NCI-H345 treated with DMSO at 0.1 percent for 48 hours (cell line): ENCODE results near the gene INPP5A.
"Not testable (repeated sequence)": the region's sequence is repeated elsewhere in the genome, so short reads cannot be mapped to it uniquely, and the experiment has no call there.

ENCODE experiments used
- DNase-seq: peaks from one replicate; lab custom pipeline; 2025; ENCODE audit not compliant: unreplicated experiment; lab: John Stamatoyannopoulos, UW

The INPP5A gene

GRCh38 chr10:132671228-132672154 is 133.9 kb downstream of the INPP5A start:
- DNase-seq = no peak

GRCh38 chr10:132673746-132674145 is 136.2 kb downstream of the INPP5A start:
- not testable (repeated sequence) for DNase-seq

- DNase-seq = no peak
Observed at GRCh38 chr10:132674311-132674710, 136.7 kb downstream of the INPP5A start.

- no peak for DNase-seq
Observed at GRCh38 chr10:132675031-132675740, 137.6 kb downstream of the INPP5A start.

- no peak for DNase-seq
Observed at GRCh38 chr10:132676193-132676891, 138.8 kb downstream of the INPP5A start.

- DNase-seq = no peak
Observed at GRCh38 chr10:132677096-132677472, 139.5 kb downstream of the INPP5A start.

GRCh38 chr10:132677473-132678227 is 140.1 kb downstream of the INPP5A start:
- DNase-seq = no peak

GRCh38 chr10:132678436-132679216 is 141.0 kb downstream of the INPP5A start:
- no peak for DNase-seq

- DNase-seq = no peak
Observed at GRCh38 chr10:132679217-132679595, 141.6 kb downstream of the INPP5A start.

- DNase-seq = no peak
Observed at GRCh38 chr10:132679640-132680039, 142.1 kb downstream of the INPP5A start.

- not testable (repeated sequence) for DNase-seq
Observed at GRCh38 chr10:132680741-132681140, 143.2 kb downstream of the INPP5A start.

- DNase-seq = no peak
Observed at GRCh38 chr10:132681858-132682755, 144.5 kb downstream of the INPP5A start.

GRCh38 chr10:132684164-132684891 is 146.7 kb downstream of the INPP5A start:
- no peak for DNase-seq

- DNase-seq = no peak
Observed at GRCh38 chr10:132685101-132685891, 147.7 kb downstream of the INPP5A start.

GRCh38 chr10:132685921-132686680 is 148.5 kb downstream of the INPP5A start:
- DNase-seq = no peak

- no peak for DNase-seq
Observed at GRCh38 chr10:132687181-132687892, 149.8 kb downstream of the INPP5A start.
